ENCODE results near the gene MAGI1.
"Not testable (repeated sequence)": the region's sequence is repeated elsewhere in the genome, so short reads cannot be mapped to it uniquely, and the experiment has no call there.

MAGI1 gene

DNA sequence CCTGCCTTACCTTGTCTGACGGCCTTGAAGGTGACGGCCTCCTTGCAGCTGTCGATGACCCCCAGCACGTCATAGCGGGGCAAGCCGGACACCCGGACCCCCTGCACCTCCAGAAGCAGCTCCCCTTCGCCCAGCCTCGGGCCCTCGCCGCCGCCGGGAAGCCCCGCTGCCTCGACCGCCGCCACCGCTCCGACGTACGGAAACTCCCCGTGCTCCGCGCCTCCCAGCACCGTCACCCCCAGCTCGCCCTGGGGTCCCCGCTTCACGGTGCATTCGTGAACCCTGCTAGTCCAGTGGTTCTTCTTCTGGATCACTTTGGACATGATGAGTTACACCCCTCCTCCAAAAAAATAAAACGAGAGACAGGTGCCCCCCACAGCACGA, 740 bp downstream of the MAGI1 start:
- DNase-seq: no peak

DNA sequence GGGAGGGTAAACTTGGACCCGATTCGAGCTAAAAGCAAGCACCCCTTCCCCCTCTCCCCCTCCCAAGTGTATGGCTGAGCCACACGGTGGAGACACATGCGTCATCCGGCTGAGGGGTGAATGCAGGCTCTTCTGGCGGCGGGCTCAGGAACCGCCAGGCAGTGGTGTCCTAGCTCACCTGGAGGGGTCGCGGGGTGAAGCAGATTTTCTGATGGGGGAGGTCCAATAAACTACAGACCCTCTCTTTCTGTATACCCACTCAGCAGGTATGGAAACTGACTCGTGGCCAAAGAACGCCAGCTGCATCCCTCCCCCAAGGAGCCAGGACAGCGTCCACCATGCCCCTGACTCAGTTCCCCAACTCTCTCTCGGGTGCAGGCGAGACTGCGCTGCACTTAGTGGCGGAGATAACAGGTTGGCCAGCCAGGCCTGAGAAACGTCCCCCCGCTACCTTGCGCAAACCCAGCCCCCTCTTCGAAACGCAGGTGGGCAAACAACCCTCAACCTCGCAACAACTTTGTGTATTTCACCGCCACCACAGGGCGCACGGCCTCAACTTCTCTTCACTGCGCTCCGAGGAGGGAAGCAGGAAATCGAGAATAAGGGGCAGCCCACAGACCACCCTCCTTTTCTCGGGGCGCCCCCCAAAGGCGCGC, 1.3 kb downstream of the MAGI1 start:
- DNase-seq: no peak

DNA sequence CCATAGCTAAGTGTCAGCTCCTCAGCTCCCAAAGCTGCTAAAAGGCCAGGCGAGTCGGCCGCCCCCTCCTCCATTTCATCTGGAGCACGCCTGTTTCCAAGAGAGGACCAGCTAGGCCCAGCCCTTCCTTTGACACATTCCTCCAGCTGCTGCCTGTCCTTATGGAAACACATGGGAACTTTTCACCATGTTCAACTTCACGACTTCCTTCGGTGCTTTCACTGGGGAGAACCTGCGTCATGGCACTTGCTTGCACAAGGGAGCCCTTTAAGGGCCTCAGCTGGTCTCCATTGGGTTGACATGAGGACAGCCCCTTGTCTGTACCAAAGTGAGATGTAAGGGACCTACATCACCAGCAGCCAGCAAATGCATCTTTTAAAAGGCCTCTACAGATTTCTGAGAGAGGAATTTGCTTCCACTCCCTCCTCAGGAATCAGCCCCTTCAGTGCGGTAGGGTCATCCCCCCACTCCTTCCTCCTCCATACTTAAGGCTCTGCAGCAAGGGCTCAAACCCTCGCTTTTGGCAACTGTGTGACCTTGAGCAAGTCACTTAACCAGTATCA, 2.1 kb downstream of the MAGI1 start:
- DNase-seq: no peak

DNA sequence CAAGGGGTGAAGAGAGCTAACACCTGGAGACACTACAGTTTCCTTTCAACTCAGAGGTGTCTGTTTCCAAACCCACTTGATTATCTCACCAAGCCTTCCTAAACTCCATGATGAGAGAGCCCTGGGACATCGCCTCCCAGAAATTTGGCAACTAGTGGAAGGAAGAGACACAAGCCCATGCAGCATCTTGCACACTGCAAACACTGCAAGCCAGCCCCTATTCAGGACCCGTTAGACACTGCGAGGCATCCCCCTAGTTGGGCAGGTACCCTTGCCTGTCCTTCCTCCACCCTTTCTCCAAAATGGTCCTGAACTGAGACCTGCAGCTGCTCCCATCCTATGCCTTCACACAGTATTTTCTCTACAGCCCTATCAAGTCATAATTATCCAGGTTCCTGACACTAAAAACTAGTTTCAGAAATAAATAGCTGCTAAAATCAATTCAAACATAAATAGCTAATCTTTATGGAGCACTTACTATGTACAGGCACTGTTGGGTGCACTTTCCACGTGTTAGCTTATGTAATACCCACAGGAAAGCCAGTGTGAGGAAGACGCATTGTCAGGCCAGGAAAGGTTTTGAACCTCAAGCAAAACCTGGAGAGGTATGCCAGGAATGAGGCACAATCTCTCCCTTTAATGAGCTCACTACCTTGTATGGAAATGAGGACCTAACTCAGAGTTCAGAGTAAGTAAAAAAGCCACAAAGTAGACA, 2.8 kb downstream of the MAGI1 start:
- DNase-seq: no peak

DNA sequence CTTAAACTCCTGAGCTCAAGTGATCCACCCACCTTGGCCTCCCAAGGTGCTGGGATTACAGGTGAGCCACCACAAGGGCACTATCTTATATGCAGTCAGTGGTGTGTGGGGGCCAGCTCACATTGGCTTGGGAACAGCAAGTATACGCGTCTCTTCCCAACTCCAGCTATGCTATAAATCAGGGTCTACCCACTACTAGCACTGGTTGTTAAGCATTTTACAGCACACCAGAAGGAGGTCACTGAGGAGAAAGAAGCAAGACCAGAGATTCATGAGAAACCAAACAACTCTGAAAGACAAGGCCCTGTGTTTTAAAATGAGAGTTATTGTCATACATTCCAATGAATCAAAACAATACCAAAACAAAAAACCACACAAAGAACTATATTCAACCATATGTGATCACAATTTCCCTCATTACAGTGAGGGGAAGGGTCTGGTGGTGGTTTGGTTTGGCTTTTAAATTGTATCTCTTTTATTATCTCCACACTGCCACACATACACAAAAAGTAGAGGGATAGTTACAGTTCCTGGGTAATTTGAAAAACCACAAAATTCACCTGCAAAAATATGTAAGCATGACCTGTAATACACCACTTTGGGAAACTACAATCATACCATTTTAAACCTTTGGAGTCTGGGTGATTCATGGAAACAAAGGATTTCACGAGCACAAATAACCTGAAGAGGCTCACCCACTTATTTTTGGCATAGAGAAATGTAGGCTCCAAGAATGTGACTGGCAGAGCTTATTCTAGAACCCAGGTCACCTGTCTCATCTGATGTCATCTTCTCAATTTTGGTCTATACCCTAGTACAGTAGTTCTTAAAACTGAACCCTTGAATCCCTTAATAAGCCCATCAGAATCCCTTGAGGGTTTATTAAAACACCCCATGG, 5.2 kb downstream of the MAGI1 start:
- no peak for DNase-seq

DNA sequence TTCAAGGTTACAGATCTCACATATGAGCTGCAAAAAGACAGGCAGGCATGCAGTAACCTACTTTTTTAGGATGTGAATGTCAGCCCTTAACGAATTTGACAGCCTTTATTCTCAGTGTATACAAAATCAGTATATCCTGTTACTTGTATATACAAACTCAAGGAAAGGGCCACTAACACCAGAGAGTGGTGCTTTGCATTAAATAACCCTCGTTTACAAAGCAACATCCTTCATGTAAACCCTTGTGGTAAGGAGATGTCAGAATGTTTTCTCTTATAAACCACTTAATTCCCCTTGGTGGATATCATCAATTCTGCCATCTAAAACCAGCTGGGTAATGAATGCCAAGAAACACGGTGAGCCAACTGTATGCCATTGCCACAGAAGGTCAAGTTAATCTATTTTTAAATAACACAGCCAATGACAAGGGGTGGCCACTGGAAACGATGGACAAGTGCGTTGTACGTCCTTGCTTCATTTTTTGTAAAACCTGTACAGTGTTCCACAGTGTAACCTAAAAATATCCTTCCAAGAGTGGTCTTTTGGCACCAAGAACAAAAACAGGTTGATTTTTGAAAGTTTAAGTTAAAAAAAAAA, 7.5 kb downstream of the MAGI1 start:
- DNase-seq: no peak

DNA sequence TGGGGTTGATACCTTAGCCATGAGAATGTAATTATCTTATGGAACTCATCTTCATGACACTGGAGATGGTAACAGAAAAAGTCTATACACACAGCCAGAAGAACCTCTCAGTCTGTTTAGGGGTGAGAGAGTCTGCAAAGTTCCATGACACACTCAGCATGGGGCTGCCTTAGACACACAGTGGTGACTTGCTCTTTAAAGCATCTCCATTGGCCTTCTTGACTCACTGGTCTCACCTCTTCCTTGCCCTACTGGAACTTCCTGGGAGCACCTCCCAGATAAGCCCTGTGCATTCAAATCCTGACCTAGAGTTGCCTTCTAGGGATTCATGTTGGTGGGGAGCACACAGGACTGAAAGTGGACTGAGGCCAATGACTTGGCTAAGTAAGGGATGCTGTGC, 9.3 kb downstream of the MAGI1 start:
- DNase-seq: no peak

DNA sequence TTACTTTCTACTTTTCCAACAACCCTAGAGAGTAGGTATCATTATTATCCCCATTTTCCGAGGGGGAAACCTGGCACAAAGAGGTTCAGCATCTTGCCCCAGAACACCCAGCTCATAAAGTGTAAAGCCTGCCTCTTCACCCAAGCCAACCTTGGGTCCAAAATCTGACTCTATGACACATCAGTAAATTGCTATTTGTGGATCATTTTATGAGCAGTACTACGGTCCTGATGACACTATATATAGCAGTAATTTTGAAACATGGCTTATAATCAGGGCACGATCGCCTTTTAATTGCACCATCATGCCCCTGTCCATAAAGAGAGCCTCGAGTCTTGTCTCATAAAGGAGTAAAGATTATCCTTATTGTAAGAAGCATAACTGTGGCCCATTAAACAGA, 9.7 kb downstream of the MAGI1 start:
- no peak for DNase-seq

DNA sequence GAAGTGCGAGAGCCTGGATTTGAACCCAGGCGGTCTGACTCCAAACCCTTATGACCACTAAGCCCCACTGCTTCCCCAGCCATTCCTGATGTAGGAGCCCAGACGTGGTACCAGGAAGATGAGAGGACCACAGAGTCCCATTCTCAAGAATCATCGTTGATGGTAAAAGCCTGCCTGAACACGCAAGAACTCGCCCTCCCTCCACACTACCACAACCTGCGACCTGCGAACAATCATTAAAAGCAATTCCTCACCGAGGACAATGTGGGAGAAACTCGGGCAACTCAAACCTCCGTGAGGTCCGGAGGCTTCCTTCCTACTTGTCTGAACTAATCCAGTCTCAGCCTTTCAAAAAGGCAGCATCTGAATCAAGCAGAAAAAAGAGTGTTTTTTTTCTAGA, 10.3 kb downstream of the MAGI1 start:
- DNase-seq: no peak

DNA sequence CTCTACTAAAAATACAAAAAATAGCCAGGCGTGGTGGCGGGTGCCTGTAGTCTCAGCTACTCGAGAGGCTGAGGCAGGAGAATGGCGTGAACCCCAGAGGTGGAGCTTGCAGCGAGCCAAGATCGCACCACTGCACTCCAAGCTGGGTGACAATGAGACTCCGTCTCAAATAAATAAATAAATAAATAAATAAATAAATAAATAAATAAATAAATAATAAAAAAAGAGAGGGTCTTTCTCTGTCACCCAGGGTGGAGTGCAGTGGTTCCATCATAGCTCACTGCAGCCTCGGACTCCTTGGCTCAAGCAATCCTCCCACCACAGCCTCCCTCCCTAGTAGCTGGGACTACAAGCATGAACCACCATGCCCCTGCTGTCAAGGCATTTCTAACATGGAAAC, 11.6 kb downstream of the MAGI1 start:
- DNase-seq: not testable (repeated sequence)

DNA sequence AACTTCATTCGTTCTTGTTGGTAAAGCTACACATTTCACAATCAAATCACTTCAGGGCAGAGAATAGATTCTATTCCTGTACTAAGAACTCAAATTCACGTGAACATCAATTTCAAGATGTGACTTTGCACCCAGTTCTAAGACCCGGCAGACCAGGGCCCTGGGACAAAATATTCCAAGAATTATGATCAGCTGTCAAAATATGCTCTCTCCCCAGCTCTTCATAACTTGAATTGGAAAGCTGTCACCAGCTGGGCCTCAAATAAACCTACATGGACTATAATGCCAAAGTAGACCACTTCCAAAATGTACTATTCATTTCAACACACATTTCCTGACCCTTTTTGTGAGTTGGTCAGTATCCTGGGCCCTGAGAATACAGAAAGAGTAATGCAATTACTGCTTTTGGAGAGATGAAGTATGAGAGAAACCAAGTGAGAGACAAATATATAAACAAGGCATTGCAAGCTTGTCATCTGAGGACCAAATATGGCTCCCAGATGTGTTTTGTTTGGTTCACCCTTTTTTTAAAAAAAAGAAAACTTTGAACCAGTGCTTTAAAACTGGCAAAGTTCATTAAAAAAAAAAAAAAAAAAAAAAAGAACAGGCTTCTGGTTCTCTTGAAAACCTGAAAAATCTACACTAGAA, 14.9 kb downstream of the MAGI1 start:
- no peak for DNase-seq

DNA sequence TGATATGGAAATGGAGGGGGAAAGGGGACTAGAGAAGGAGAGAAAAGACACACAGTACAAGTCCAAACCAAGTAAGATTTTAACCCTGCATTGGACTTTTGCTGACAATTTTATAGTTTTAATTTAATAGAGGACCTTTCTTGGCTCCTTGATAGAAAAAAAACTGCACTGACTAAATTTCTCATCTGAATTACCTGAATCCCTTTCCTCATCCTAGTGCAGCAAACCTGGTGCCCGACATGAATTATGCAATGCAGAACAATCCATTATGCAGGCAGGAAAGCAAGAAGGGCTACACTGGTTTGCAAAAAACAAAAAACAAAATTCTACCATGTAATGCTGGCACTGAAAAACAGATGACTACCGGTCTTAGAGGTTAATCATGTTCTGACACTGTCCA, 15.5 kb downstream of the MAGI1 start:
- DNase-seq: no peak

DNA sequence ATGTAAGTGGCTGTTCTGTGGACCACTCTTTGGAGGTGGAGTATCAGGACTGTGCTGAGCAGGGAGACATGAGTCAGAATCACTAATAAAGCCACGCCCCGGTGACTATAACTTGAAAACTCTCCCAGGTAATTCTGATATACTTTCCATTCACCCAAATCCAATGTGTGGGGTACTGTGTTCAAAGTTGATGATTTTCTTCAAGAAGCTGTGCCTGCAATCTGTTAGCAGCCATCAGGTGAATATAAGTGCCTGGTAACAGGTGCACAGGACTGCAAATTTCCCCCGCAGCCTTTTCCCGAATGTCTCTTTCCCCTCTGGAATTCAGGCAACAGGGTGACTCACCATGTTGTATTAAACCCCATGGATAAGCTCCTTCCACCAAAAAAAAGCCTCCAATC, 17.0 kb downstream of the MAGI1 start:
- DNase-seq: no peak

DNA sequence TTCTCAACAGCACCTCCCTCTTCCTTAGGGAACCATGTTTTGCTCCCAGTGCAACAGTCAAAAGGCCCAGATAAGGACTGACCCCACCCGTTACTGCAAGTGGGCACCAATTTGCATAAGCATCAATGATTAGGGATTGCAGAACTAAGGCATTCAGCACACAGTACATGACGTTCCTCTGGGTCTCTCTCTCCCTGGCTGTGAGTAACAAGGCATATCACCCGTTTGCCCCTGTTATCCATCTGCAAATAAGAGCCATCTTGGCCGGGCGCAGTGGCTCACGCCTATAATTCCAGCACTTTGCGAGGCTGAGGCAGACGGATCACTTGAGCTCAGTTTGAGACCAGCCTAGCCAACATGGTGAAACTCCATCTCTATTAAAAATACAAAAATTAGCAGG, 18.8 kb downstream of the MAGI1 start:
- no peak for DNase-seq

DNA sequence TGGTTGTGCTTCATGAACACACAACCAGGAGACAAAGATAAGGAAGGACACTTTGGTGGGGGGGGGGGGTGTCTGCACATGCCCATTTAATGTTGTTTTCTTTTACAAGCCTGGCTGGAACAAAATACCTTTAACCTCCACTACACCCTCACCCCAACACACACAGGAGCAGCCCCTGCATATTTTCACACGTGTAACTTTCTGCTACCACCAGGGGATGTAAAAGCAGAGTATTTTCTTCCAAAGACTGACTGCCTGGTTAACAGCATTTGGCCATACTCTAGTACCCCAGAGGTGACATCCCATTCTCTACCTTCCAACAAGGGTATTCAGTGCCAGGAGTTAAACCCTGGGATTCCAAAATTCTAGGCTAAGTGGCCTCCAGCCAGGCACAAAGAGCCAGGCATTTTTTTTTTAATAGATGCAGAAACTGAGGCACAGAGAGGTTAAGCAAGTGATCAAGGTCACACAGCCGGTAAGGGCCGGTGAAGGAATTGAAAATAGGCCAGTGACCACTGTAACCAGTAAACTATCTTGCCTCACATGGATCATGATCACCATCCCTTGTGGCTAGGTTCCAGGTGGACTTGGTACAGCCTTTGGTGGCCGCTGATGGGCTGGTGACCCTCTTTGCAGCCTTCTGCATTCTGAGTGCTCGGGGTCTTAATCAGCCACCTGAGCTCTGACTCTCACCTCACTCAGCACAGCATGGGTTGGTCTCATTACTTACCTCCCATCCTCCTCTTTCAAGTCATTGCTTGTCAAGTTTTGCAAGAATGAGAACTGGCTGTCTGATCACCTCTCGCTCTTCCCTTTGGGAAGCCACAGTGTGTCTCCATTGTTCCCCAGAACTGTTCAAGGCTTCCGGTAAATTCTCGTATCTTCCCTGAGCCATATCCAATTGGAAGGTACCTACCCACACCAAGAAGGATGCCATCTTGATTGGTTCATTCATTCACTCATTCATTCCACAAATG, 20.4 kb downstream of the MAGI1 start:
- DNase-seq: no peak

DNA sequence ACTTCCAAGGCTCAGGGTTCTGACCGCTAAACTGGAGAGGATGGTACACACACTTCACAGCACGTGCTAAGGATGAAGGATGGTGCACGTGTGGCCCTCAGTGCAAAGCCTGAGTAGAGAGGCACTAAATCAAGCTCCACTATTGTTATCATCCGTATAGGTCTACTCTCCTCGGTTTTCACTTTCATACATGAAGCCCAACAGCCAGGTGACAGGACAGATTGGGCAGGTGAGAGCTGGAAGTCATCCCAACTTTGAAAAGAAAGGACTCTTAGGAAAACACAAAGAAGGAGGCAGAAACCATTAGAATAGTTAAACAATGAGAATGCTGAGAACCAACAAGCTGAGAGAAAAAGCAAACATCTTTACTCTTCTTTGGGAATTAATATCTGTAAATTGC, 21.1 kb downstream of the MAGI1 start:
- no peak for DNase-seq

DNA sequence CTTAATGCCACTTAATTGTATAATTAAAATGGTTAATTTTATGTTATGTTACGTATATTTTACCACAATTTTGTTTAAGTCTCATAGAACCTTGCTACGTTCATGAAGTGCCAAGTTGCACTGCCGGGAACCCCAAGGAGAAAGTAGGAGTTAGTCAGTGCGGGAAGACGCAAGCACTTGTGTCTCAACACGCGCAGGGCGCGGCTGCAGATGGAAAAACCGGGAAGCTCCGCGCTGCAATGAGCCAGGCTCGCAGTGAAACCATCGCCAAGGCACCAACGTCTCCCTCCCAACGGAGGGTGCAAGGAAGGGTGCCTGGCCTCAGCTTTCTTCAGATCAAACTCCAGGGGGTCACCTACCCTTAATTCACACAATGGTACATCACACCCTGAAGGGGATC, 21.6 kb downstream of the MAGI1 start:
- DNase-seq: no peak

DNA sequence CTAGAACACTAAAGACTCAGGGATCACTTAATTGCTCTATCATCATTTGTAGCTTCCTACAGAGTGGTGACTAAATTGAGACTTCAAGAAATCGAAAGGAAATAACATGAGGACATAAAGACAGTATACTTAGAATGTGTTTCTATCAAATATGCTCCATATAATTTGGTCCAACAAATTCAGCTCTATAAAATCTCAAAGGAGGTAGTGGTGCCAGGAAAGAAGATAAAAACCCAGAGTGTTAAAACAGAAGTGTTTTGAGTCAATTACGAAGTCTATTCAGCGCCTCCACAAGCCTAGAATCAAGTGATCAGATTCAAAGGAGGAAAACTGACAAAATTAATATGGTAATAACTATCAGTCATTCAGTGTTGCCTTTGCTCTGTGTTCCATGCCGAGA, 22.9 kb downstream of the MAGI1 start:
- DNase-seq: no peak

DNA sequence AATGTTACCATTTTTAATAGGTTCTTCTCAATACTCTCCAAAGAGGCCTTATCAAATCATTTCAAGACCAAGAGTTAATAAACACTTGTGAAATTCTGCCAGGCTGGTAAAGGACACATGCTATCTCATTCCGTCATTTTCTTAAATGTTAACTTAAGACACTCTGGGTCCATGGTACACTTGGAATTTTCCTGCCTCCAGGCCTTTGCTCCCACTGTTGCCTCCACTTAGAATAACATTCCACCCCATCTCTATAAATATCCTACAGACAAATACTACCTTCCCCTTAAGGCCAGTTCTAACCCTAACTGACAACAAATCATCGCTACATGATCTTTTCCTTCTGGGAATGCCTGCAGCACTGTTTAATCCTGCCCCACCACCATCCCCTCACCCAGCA, 24.1 kb downstream of the MAGI1 start:
- DNase-seq: no peak

DNA sequence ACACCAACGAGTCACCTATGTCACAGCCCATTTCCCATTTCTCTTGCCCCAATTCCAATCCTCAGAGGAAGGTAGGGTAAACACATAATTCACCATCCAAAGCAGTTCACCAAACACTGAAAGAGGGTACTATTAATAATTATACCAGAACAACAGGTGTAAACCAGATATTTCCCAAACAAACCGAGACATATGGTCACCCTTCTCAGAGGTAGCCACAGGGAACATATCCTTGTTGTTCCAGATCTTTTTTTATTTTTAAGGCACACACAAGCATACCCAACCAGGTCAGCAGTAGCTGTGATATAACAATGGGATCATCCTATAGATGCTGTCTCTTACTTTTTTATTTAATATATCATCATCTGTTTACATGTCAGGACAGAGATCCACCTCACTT, 24.7 kb downstream of the MAGI1 start:
- DNase-seq: no peak

DNA sequence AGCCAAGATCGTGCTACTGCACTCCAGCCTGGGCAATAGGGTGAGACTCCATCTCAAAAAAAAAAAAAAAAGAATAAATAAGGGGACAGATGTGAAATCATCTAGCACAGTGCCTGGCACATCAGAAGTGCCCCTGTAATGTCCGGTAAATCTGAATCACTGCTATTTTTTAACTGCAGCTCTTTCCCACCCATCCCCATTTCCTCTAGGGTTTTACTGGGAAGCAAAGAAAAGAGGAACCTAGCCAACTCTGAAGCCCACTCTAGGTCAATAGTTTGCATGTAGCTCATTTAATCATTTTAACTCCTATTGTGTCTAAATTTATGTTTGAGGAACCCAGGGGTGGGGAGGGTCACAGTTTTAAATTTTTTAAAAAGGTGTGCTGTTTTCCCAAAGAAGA, 26.0 kb downstream of the MAGI1 start:
- no peak for DNase-seq
